Stimulated activated CD8-positive, alpha-beta memory T cell treated with anti-CD3 and anti-CD28 coated beads, Interleukin-15, amount 100 ng/mL, for 48 hours (primary cell): ENCODE data around the gene EHD3.

ENCODE experiments used
- DNase-seq, 2 donors: peaks; one replicate each; pipeline ENCODE4 v3.0.0-alpha.2; 2020; ENCODE audit warnings: low read depth in 2 of 2

Gene EHD3

DNA sequence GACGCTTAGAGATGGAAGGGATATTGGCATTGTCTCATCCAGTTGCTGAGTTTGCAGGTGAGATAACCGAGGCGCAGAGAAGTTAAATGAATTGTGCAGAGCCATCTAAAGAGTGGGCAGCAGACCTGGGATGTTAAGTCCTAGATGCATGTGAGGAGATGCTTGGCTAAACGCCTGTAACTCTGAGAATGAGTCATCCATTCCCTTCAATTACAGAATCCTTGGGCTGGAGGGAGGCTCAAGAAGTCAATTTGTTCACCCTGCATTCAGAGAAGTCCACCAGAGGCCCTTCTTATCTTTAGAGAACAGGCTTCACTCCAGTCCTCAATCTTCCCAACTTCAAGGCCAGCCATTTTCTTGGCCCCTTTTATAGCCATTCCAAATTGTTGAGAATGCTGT lies 1.6 kb downstream of the EHD3 start:
- DNase-seq: no peak

DNA sequence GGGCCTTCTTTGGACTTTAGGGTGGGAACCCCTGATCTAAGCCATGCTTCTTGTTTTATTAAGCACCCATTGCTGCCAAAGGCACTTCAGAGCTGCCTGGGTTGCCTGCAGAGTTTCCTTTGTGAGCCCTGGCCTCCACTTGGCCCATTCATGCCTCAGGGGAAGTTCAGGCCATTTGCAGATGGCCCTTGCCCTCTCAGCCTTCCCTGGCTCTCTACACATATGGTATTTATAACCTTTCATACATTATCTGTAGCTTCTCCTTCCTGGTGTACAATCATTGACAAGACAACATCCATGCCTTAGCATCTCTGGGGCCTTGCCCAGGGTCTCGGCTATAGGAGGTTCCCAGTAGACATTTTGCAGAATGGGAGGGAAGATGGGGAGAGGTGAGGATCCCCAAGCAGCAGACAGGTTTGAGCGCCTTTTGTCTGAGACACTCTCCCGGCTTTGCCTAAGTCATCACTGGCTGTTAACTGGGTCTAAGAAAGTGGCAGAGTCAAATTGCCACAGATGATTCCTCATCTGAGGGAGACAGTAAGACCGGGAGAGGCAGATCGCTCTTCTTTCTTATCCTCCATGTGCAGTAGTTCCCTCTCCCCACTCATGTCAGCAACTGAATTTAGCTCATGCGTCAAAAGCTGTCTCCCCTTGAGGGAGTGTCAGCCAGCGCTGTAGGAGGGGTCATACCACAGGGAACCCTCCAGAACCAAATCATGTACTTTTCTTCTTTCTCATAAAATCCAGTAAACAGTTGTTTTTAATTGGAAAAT lies 2.7 kb downstream of the EHD3 start:
- DNase-seq: no peak

DNA sequence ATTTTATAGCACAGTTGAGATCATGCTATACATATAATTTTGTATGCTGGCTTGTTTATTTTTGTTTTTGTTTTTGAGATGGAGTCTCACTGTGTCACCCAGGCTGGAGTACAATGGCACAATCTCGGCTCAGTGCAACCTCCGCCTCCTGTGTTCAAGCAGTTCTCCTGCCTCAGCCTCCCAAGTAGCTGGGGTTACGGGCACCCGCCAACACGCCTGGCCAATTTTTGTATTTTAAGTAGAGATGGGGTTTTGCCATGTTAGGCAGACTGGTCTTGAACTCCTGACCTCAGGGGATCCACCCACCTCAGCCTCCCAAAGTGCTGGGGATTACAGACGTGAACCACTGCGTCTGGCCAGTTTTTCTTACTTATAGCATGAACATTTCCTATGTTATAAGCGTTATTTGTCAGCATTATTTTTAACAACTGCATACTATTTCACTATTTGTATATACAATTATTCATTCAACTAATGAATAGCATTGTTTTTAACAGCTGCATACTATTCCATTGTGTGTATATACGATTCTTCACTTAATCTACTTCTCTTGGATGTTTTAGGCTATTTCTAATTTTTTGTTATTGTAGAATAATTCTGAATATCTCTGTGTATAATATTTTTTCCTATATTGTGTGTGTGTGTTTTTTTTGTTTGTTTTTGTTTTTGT lies 3.5 kb downstream of the EHD3 start:
- DNase-seq: no peak

DNA sequence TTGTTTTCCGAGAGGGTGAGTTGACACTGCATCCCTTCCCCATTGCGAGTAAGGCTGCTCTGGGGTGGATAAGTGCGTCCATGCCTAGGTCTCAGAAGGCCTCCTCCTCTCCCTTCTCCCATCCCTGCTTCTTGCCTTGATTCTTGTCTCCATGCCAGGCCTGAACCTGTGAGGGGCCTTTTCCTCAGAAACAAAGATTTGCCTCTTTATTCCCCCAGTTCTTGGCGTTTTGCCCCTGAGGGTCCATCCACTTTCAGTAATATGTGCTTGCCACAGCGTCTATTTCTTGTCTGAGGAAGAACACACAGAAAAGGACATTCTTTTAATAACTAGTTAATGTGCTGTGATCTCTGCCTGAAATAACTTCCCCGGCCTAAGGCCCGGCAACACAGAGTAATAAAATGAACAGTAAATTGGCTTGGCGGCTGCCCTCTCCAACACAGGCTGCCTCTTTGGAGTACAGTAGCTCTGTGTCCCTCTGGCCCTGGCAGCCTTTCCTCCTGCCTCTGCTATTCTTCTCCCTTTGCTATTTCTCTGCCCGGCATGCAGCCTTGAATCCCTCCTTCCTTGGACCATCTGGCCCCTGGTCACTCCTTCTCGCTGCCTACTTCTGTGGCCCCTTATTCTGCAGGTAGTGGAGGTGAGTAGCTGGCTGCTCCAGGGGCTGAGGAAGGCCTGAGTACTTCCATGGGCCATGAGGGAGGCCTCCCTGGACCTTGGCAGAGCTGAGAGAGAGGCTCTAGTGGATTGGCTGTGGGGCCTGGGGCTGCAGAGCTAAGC lies 4.4 kb downstream of the EHD3 start:
- no peak for DNase-seq

DNA sequence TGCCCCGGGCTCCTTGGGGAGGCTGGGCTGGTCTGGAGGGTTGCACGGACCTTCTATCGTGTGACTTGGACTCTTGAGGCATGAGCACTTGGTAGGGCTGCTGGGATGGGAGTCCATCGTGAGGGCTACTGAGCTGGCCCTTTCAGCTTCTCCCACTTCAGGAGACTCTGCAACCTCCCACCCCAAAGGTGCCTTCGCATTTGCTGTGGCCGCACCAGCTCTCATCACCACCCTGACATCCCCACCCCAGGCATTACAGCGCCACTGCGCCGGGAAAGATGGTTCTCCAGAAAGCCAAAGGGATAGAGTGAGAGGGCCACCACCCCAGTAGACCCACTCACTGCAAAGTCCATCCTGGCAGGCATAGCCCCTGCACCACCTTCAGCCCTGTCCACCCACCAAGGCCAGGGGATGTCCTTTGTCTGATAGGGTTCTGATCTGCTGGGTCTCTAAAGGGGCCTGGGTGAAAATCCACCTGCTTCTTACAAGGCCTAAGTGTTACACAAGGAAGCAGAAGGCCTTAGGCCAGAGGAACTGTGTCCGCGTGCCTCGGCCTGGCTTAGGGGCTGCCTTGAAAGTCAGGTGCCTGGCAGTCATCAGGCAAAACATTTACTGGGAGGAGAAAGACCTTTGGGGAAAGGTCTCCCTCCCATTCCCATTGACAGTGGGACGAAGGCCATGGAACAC lies 5.1 kb downstream of the EHD3 start:
- no peak for DNase-seq

DNA sequence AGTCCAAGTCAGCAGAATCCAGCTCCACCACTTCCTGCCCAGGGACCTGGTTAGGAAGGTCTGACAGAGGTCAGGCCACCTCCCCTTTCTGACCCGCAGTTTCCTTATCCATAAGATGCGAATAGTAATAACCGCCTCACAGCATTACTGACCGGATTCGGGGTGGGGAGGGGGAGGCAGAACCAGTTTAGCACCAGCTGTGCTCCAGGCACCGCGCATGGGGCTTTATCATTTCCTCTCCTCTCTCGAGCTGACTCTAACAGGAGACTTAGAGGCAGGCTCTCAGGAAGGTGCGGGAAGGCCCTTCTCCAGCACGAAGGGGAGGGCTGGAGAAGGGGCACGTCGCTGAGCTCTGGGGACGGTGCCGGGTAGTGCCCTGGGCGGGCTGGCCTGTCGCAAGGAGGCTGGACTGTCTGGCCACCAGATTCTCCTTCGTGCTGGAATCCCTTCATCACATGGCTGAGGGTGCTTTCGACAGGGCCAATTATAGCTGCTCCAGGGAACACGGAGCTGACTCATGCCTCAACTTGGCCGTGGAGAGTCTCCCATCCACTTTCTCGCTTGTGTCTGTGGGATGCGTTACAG lies 5.7 kb downstream of the EHD3 start:
- DNase-seq: no peak

DNA sequence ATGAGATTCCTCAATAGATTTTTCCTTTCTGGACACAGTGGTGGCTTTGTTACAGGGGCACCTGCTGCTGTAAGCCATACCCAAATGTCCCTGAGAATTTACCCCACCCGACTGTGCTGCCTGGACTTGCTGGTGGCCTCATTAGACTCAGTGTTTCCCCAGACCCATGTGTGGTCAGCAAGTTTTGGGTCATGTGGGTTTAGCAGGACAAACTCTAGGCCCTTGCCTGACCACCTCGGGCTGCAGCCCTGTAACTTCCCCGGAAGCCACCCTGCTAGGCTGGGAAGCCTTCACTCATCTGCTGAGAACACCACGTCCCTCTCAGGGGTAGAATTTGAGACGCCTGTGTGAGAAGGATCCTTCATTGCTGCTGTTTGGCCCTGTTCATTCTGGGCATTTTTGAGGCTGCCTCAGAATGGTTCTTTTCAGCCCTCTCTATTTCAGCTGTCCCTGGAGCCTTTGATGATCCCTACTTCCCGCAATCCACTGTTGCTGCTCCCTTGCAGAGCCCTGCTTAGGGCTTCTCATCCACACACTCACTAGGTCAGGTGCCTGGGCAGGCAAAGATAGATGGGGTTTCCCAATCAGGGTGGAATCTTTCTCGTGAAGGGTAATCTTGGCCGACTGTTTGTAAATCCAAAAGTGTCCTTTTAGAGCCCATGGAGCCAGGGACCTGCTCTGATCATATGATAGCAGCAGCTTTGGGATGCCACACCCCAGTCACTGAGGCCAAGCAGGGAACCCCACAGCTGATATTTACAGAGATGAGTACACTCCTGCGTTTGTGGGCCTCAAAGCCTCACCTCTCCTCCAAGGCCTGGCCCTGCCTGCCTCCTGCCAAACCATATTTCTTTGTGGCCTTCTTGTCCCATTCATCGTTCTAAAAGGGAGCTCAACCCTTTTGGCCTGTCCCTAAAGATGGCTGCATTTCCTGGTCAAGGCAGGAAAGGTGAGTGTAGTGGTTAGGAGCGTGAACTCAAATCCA lies 6.7 kb downstream of the EHD3 start:
- no peak for DNase-seq

DNA sequence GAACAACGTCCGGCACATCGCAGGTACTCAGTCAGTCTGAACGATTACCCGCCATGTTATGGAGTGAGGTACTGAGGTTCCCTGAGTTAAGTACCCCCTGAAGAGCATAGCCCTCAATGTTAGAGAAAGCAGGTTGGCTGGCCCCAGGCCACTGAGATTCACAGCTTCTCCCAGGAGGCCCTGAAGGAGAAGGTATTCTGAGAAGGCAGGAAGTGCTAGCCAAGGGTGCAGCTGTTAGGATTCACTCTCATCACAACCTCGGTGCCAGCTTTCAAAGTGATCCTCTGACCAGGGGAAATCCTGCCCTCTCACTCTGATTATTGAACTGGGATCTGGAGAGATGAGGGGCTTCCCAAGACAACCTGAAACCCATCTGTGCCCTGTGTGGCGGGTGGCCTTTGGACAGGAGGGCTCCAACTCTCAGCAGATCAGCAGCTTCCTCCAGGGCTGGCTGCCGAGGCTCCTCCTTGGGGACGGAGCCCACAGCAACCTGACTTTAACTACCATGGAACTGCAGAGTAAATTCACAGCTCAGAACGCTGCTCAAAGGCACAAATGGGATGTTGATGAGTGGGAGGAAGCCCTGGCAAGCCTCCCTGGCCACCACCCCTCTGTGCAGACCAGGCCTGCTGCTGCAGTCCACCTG lies 7.8 kb downstream of the EHD3 start:
- DNase-seq: no peak

DNA sequence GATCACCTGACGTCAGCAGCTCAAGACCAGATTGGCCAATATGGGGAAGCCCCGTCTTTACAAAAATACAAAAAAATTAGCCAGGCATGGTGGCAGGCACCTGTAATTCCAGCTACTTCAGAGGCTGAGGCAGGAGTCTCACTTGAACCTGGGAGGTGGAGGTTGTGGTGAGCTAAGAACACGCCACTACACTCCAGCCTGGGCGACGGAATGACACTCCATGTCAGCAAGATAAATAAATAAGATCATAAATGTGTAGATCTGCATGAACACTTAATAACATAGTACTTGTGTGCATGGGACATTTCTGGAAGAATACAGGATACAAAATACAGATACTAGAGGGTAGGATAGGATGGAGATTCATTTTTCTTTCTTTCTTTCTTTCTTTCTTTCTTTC lies 9.1 kb downstream of the EHD3 start:
- no peak for DNase-seq

DNA sequence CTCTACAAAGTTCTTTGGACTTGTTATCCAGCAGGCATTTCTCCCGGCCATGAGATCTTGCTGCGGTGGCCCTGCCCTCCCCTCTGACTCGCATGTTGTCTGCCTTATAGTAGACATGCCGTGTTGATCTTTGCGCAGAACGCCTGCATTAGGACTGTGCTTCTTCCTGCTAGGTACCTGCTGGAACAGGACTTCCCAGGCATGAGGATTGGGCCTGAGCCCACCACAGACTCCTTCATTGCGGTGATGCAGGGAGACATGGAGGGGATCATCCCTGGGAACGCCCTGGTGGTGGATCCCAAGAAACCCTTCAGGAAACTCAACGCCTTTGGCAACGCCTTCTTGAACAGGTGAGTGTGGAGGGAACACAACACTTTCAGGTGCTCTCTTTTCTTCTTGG lies 10.1 kb downstream of the EHD3 start:
- no peak for DNase-seq

DNA sequence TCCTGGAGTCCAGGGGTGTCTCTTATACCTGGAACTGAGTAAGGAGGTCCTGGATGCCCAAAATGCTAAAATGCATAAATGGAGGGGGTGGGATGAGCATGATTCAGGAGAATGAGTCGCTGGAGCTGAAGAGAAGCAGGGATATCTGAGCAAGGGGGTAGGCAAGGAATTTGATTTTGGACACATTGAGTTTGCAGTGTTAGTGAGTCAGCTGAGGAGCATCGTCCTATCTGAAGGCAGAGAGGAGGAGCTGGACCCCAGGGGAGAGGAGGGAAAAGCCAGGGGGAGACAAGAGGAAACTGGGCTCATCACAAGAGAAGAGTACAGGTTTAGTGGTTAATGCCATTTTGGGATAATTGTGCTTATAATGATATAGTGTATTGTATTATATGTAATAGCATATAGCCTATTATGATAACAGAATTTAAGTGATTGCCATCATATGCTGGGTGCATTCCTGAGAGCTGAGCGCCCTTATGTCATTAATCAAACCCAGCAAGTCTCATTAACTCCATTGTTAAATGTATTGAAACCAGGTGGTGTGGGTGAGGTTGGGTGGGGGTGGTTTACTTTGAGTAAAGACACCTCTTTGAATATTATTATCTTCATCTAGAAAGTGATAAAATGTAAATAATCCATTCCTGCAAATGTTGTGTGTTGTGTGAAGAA lies 12.4 kb downstream of the EHD3 start:
- DNase-seq: no peak

DNA sequence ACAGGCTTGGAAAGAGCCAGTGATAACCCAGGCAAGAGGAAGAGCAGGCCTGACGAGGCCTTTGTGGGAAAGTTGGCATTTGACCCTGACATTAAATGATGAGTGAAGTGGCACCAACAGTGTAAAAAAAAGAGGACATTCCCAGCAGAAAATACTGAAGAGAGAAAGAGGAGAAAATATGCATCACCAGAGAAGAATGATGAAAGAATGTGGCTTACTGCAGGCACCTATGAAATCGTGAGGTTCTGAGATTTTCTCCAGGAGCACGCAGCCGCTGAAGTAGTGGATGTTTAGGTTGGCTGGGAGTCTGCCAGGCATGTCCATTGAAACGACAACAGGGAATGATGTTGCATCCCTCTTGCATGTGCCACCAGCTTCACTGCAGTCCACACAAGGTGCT lies 13.8 kb downstream of the EHD3 start:
- no peak for DNase-seq

DNA sequence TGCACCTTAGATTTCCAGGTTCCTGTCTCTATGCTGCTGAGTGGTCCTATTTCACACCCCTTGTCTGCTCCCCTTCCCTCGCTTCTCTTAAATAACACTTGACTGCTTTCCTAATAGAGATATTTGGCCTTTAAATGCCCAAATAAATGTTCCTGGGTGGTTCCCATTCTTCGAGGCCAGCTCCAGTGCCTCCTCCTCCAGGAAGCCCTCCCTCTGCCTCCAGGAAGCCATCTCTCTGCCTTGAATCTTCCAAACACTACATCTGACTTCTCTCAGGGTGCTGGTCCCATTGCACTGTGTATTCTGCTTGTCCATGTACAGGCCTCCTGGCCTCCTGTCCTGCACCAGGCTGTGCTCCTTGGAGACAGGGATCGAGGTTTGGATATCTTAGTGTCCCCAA lies 14.2 kb downstream of the EHD3 start:
- DNase-seq: no peak

DNA sequence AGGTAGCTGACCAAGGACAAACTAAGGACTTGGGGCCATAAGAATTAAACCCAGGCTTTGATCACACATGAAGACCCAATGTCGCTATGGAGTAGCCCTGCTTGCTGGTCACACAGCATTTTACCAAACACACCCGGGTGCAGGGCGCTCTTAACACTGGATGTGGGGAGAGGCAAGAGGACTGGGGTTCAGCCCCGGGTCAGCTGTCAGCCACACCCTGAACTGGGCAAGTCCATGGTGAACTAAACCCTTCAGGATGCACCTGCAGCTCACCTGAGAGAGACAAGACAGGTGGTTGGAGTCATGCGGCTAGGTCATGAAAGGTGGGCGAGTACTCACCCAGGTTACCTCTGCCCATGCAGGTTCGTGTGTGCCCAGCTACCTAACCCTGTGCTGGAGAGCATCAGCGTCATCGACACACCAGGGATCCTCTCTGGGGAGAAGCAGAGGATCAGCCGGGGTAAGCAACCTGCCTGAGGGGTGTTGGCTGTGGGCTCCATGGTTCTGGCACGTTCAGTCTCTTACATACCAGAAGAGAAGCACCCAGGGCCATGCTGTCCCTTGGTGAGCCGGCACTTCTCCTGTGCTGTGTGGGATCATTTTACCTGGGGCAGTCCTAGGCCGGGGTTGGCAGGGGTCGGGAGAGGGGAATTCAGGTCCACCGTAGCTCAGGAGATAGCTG lies 15.2 kb downstream of the EHD3 start:
- DNase-seq: no peak

DNA sequence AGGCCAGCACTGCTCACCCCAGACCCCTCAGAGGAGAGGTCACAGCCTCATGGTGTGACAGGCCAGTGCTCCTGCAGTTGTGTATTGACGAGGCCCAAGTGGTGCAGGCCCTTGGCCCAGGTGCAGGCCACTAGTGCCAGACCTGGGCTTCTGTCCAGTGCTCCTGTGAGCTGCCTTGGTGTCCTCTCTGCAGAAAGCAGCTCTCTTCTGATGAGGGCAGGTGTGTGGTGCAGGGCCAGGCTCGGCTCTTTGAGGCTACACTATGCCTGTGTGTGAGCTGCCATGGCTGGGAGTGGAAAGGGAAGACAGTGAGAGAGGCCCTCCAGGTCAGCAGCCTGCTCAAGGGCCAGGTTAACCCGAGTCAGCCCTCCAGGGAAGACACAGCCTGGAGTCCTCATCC lies 17.1 kb downstream of the EHD3 start:
- no peak for DNase-seq

DNA sequence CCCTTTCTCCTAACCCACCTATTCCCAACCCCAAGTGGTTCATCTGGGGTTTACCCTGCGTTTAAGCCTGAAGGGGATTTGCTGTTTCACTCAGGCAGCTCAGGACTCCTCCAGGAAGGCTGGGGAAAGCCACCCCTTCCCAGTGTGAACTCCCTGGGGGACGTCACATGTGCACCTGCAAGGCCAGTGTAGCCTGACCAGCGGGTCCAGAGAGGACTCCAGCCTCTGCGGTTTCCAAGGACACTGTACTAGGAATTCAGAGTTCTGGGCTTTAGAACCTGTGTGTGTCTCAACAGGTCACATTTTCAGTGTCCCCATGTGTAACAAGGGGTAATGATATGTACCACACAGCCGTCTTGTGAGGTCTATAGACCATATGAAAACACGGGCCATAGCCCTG lies 17.9 kb downstream of the EHD3 start:
- DNase-seq: no peak

DNA sequence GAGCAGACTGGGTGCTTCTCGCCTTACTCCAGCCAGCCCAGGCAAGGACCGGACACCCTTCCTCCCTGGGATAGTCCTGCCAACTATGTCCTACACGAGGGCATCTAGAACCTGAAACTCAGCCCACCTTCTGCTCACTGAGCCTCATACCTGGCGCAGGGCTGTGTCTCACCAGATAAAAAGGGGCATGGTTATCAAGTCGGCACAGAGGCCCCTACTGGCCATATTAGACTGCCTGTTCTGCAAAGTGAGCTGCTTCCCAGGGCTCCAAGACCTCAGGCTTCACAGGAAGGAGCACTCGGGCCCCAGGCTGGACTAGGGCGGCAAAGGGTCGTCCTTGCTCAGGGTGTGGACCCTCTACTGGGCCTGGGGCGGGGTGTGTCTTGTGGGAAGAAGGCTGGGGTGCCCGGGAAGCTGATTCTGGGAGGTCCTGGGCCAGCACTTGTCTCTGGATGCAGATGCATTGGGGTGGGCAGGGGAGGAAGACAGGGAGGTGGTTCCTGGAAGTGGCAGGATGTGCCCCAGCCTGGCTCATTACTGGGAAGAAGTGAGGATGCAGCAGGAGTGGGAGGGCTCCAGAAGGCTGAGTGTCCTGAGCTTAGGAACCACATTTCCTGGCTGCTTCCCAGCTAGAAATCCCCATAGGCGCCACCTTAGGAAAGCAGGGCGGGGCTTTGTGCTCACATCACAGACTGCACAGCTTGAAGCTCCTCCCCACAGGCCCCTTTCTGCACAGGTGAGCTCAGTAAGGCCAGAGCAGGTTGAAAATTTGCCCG lies 19.6 kb downstream of the EHD3 start:
- DNase-seq: no peak
